GM18870 (cell line): ENCODE data around the gene AFF3.
"Not testable (repeated sequence)": the region's sequence is repeated elsewhere in the genome, so short reads cannot be mapped to it uniquely, and the experiment has no call there.

ENCODE experiments used
- ATAC-seq: cut with Tn5 transposase; IDR thresholded peaks from one replicate; pipeline ENCODE4 v1.9.1; 2021; ENCODE audit warnings: moderate library complexity; ENCODE audit not compliant: unreplicated experiment

Gene AFF3

DNA sequence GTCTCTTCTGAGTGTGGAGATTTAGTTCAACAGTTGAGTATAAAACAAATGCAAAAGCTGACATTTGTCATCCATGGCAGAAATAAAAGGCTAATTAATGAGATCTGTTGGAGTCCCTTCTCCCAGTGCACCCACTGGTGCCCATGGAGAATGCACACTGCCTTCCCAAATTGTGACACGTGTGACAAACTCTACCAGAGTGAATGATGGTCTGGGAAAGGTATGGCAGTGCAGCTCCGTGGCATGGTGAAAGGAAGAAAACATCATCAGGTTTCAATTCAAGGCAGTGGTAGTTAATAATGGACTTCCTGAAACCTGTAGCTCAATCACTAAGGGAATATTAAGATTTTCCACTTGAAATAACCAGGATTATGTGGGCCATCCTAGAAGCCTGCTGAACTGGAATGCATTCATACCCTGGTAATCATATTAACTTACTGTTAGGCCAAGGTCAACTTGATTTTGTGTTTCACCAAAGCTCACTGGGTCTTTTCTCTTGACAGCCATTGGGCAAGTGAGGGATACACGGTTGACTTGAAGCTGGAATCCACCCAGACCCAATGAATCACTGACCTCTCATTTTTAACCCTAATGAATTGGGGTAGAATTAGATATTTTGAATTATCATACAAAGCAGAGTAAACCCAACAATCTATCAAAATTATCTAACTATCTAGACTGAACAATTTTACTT is 167.6 kb downstream of the AFF3 start:
- no peak for ATAC-seq

DNA sequence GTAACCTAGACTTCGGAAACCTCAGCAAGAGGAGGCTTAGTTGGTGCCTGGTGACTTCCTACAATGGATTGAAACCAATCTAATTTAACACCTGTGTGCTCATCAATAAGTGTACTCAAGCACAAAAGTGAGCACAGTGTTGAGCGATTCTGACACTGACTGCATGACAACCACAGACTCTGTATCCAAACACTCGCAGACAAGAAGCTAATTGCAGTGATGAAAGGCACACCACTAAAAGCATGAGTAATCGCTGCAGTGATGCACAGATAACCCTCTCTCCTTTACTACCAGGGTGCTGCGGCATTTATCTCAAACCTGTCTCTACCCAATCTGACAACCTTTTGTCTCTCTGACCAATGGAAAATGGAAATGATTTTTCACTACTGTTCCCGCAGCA is 168.1 kb downstream of the AFF3 start:
- ATAC-seq = no peak

- no peak for ATAC-seq
These were observed 171.0 kb downstream of the AFF3 start for GRCh38 chr2:99971326-99971900.

GRCh38 chr2:99970292-99970868 is 172.0 kb downstream of the AFF3 start:
- no peak for ATAC-seq

DNA sequence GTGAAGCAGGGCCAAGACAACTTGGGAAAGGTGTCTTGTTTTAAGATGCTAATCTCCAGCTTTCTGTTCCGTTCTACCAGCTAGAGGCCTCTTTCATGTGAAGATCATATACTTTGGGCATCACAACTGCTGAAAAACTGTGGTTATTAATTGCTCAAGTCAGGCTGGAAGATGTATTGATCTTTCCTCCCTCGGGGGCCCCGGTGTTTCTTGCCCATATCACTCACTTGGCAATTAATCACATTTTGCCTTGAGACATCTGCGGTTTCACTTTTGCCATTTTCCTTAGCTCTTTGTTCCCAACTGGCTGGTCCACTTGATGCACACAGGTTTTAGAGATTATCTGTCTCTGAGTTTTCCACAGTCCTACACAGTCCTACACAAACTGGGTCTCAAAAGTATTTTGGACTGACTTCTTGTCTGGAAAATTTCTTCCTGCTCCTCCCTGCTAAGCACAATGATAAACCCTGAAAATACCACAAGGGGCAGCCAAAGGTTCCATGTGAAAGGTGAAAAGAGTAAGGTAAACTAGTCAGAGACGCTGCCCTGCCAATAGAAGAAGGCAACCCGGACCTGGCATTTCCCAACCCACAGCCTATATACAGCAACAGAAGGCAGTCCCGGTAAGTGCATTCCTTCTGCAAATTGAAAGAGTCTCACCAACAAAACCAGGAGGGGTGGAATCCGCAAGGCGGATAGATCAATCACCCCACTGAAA is 181.0 kb downstream of the AFF3 start:
- ATAC-seq = no peak

DNA sequence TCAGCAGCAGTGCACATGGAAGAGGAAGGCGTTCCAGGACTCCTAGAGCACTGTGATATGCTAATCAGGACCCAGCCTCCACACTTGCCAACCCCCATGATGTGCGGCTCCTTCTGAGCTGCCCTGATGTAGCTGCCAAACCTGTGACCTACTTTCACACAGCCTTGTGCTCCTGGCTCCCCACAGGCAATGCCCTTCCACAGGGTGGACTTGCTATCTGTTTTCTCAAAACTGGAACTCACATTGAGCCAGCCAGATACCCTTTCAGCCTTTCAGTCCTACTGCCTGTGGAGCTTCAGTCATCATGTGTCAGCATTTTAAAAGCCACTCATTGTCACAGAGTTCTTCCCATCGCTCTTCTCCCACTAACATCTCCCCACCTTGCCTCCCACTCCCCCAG is 181.6 kb downstream of the AFF3 start:
- ATAC-seq = no peak

- no peak for ATAC-seq
These were observed 182.1 kb downstream of the AFF3 start for GRCh38 chr2:99960291-99960690.

- no peak for ATAC-seq
These were observed 183.0 kb downstream of the AFF3 start for GRCh38 chr2:99959261-99960014.

DNA sequence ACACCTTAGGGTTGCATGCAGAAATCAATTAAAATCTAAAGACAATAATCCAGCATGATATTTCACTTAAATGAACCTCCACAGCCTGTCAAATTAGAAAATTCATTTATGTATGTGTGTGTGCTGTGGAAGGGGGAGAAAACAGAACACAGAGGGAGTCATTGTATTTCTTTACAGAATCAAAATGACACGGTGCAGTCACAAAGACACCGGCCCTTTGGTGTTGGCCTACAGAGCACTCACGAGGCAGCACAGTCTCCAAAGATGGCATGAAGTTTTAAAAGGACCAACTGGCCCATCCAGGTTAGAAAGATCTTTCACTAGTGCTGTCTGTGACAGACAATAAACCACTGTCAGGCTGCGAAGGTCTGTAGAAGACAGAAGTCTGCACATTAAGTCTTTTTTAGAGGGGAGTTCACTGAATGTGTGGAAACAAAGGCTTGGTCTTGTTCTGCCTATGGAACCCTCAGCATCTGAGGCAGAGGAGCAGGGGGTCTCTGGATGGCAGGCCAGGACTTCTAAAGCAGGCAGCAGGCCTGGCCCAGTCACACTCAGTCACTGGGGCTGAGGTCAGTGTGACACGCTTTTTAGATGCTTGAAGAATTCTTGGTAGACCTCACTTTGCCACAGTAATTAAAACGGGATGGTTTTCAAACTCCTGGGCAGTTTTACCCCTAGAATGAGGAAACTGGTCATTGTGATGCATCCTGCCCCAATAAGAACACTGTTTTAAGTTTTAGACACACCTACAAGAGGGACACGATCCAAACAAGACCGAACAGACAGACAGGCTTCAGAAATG is 184.9 kb downstream of the AFF3 start:
- no peak for ATAC-seq

DNA sequence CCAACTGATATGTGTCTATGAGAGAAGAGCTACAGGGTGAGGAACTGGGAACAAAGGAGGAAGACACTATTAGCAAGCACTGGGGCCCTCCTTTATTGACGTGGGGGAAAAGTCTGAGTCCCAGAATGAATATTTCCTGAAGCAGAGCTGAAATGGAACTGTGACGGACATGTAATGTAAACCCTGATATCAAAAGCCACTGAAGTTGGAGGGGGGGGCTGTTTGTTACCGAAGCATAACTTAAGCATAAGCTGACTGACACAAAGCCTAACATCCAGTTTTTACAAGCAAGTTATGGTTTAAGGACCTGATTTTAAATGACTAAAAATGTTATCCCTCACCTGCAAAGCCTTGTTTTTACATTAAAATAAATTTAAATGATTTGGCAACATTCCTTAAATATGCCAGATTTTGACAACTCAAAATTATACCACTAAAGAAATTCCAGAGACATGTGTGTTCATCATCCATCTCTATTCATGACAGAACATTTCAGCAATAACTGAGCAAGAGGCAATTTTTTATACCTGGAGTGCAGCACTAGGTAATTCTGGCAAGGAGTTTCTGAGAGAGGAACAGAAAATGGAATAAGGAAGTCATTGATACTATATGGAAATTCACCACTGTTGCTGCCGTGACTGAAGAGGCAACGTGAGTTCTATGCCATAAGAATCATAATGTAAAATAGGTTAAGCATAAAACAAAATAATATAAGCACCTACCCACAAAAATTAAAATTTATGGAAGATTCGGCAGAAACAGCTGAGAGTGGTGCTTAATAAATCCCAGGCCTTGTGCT is 186.0 kb downstream of the AFF3 start:
- ATAC-seq = no peak

DNA sequence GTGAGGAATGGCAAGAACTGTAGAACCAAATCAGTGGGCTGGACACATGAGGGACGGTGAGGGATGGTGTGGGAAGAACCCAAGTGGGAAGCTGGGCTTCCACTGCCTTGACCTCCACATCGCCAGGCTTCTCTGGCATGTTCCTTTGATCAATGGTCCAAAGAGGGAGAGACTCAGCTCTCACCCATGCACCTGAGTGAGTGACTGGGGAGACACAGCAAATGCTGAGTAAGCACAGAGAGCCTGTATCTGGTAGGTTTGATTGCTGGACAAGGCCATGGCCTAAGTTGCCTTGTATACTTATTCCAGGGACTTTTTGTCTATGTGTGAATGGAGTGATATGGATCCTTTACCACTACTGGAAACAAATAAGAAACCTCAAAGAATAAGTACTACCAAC is 188.6 kb downstream of the AFF3 start:
- ATAC-seq = no peak

GRCh38 chr2:99949963-99950362 is 192.4 kb downstream of the AFF3 start:
- ATAC-seq = no peak

- no peak for ATAC-seq
These were observed 192.9 kb downstream of the AFF3 start for GRCh38 chr2:99949530-99949929.

DNA sequence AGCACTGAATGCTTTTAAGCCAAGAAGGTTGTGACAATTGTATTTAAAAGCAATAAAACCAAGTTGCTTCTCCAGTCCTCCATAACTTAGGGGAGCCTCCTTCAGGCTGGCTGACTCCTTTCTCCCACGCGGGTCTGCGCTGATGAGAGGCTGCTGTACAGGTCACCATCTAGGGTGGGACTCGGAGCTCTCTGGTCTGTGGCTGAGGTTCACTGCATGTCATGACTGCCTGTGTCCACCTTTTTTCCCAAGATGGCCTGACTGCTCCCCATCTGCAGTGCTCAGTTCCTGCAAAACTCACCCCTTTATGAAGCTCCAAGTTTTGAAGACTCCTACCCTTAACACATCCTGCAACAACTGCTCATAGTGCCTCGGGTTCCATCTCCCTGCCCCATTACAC is 194.4 kb downstream of the AFF3 start:
- ATAC-seq = no peak

DNA sequence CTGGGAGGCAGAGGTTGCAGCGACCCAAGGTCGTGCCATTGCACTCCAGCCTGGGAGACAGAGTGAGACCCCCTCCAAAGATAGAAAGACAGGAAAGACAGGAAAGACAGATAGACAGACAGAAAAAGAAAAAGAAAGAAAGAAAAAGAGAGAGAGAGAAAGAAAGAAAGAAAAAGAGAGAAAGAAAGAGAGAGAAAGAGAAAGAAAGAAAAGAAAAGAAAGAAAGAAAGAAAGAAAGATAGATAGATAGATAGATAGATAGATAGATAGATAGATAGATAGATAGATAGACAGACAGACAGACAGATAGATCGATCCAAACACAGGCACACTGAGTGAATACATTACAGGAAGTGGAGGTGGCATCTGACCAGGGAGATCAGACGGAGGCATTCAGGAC is 195.0 kb downstream of the AFF3 start:
- ATAC-seq = not testable (repeated sequence)

- no peak for ATAC-seq
These were observed 198.4 kb downstream of the AFF3 start for GRCh38 chr2:99944019-99944418.

- no peak for ATAC-seq
These were observed 199.6 kb downstream of the AFF3 start for GRCh38 chr2:99942561-99943347.

DNA sequence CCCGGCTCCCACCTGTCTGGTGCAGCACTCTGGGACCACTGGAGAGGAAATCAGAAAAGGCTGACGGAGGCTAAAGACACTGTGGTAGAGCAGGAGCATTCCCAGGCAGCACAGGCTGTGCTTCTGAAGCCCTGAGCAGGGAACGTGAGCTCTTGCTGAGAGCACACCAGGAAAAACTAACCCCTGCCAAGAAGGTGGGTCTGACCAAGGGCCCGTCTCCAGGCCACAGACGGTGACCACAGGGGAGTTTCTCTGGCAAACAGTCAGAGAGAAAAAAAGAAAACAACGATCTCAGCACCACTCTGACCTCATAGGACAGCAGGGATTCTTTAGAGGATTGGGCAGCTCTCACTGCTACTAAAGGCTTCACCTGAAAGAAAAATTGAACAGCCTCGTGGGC is 201.4 kb downstream of the AFF3 start:
- ATAC-seq = no peak

- no peak for ATAC-seq
These were observed 203.3 kb downstream of the AFF3 start for GRCh38 chr2:99939135-99939534.
